HG03045 (cell line): ENCODE results near the gene DEFB131A.
"Not testable (repeated sequence)": the region's sequence is repeated elsewhere in the genome, so short reads cannot be mapped to it uniquely, and the experiment has no call there.

Experiments
- ATAC-seq: cut with Tn5 transposase; IDR thresholded peaks from one replicate; pipeline ENCODE4 v1.9.1; 2021; ENCODE audit warnings: mild to moderate bottlenecking, moderate library complexity; ENCODE audit not compliant: unreplicated experiment

Gene DEFB131A

GRCh38 chr4:9444114-9444513, at the start of gene DEFB131A:
TSS of gene DEFB131A (plus strand) at chr4:9444414. CDS start at chr4:9444534, 120 bp downstream.
- not testable (repeated sequence) for ATAC-seq

GRCh38 chr4:9405774-9406173, 38.4 kb upstream of the DEFB131A start:
- ATAC-seq: not testable (repeated sequence)

GRCh38 chr4:9406491-9406890, 37.7 kb upstream of the DEFB131A start:
- not testable (repeated sequence) for ATAC-seq

- ATAC-seq: no peak
Measured at GRCh38 chr4:9409793-9410192, 34.4 kb upstream of the DEFB131A start.

GRCh38 chr4:9421884-9422455, 22.2 kb upstream of the DEFB131A start:
- not testable (repeated sequence) for ATAC-seq

- ATAC-seq: not testable (repeated sequence)
Measured at GRCh38 chr4:9425916-9426315, 18.3 kb upstream of the DEFB131A start.

GRCh38 chr4:9430061-9430460, 14.2 kb upstream of the DEFB131A start:
- not testable (repeated sequence) for ATAC-seq

GRCh38 chr4:9433320-9433719, 10.9 kb upstream of the DEFB131A start:
- not testable (repeated sequence) for ATAC-seq

- ATAC-seq: not testable (repeated sequence)
Measured at GRCh38 chr4:9436728-9437127, 7.5 kb upstream of the DEFB131A start.

GRCh38 chr4:9442355-9442754, 1.9 kb upstream of the DEFB131A start:
- not testable (repeated sequence) for ATAC-seq

GRCh38 chr4:9444681-9445080, 467 bp downstream of the DEFB131A start:
- ATAC-seq: not testable (repeated sequence)

- ATAC-seq: not testable (repeated sequence)
Measured at GRCh38 chr4:9452251-9452650, 8.0 kb downstream of the DEFB131A start.

GRCh38 chr4:9454284-9454683, 10.1 kb downstream of the DEFB131A start:
- not testable (repeated sequence) for ATAC-seq

GRCh38 chr4:9455046-9455445, 10.8 kb downstream of the DEFB131A start:
- not testable (repeated sequence) for ATAC-seq

- not testable (repeated sequence) for ATAC-seq
Measured at GRCh38 chr4:9479466-9479865, 35.3 kb downstream of the DEFB131A start.

- ATAC-seq: not testable (repeated sequence)
Measured at GRCh38 chr4:9480066-9480465, 35.9 kb downstream of the DEFB131A start.

- ATAC-seq: not testable (repeated sequence)
Measured at GRCh38 chr4:9482871-9483270, 38.7 kb downstream of the DEFB131A start.

GRCh38 chr4:9483682-9484081, 39.5 kb downstream of the DEFB131A start:
- ATAC-seq: not testable (repeated sequence)

GRCh38 chr4:9486880-9487279, 42.7 kb downstream of the DEFB131A start:
- not testable (repeated sequence) for ATAC-seq

GRCh38 chr4:9488796-9489195, 44.6 kb downstream of the DEFB131A start:
- ATAC-seq: not testable (repeated sequence)

GRCh38 chr4:9490496-9490895, 46.3 kb downstream of the DEFB131A start:
- not testable (repeated sequence) for ATAC-seq

GRCh38 chr4:9490986-9491385, 46.8 kb downstream of the DEFB131A start:
- ATAC-seq: not testable (repeated sequence)

- not testable (repeated sequence) for ATAC-seq
Measured at GRCh38 chr4:9493589-9493988, 49.4 kb downstream of the DEFB131A start.
